HEK293 (cell line): ENCODE data around the gene OPCML.

Experiments used
- ZNF174 ChIP-seq: fragments of 450-650 bp; formaldehyde crosslinking; IDR thresholded peaks from 2 replicates; pipeline ENCODE4 v1.5.0; 2017; ENCODE audit warnings: missing biosample characterization, mild to moderate bottlenecking, missing genetic modification characterization
- ZNF558 ChIP-seq: fragments of 450-650 bp; formaldehyde crosslinking; IDR thresholded peaks from 2 replicates; pipeline ENCODE4 v1.5.1; 2016; ENCODE audit warnings: missing biosample characterization, missing genetic modification characterization
- ZNF623 ChIP-seq: fragments of 450-650 bp; formaldehyde crosslinking; IDR thresholded peaks from 2 replicates; pipeline ENCODE4 v1.5.1; 2016; ENCODE audit warnings: missing biosample characterization, missing genetic modification characterization
- ZNF776 ChIP-seq: fragments of 450-650 bp; formaldehyde crosslinking; IDR thresholded peaks from 2 replicates; pipeline ENCODE4 v1.5.0; 2017; ENCODE audit warnings: missing biosample characterization, missing genetic modification characterization, borderline replicate concordance
- TF ChIP-seq, protein P1 (sequence below): fragments of 450-650 bp; formaldehyde crosslinking; IDR thresholded peaks from 2 replicates; pipeline ENCODE4 v1.5.1; 2016; ENCODE audit warnings: missing biosample characterization, missing genetic modification characterization
- TF ChIP-seq, protein P2 (sequence below): fragments of 450-650 bp; formaldehyde crosslinking; IDR thresholded peaks from 2 replicates; pipeline ENCODE4 v1.5.1; 2016; ENCODE audit warnings: missing biosample characterization, missing genetic modification characterization
- TF ChIP-seq, protein P3 (sequence below): fragments of 450-650 bp; formaldehyde crosslinking; IDR thresholded peaks from 2 replicates; pipeline ENCODE4 v1.5.1; 2017; ENCODE audit warnings: missing biosample characterization, missing genetic modification characterization
- TF ChIP-seq, protein P4 (sequence below): fragments of 450-650 bp; formaldehyde crosslinking; IDR thresholded peaks from 2 replicates; pipeline ENCODE4 v1.5.1; 2016; ENCODE audit warnings: missing biosample characterization, missing genetic modification characterization
- TF ChIP-seq, protein P5 (sequence below): fragments of 450-650 bp; formaldehyde crosslinking; IDR thresholded peaks from 2 replicates; pipeline ENCODE4 v1.5.1; 2016; ENCODE audit warnings: missing biosample characterization, missing genetic modification characterization
- TF ChIP-seq, protein P6 (sequence below): fragments of 450-650 bp; formaldehyde crosslinking; IDR thresholded peaks from 2 replicates; pipeline ENCODE4 v1.5.1; 2016; ENCODE audit warnings: missing biosample characterization, missing genetic modification characterization, low read depth

DNA sequence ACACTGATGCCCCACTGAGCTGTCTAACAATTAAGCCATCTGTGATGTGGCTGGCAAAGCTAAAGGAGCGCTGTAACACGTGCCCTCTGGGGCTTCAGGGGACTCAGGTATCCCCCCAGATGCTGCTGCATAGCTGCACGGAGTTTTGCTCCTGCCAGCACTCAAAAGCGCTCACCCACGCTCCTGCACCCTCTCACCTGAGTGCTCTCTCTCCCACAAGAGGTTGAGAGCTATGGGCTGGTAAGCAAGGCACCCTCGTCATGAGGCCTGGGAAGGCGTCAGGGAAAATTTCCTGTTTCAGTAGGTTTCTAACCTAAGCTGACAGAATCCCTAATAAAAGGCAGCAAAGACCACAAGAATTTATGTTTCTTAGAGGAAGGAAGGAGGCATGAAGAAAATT, 850.3 kb downstream of the OPCML start:
- TF ChIP-seq, protein P1, sequence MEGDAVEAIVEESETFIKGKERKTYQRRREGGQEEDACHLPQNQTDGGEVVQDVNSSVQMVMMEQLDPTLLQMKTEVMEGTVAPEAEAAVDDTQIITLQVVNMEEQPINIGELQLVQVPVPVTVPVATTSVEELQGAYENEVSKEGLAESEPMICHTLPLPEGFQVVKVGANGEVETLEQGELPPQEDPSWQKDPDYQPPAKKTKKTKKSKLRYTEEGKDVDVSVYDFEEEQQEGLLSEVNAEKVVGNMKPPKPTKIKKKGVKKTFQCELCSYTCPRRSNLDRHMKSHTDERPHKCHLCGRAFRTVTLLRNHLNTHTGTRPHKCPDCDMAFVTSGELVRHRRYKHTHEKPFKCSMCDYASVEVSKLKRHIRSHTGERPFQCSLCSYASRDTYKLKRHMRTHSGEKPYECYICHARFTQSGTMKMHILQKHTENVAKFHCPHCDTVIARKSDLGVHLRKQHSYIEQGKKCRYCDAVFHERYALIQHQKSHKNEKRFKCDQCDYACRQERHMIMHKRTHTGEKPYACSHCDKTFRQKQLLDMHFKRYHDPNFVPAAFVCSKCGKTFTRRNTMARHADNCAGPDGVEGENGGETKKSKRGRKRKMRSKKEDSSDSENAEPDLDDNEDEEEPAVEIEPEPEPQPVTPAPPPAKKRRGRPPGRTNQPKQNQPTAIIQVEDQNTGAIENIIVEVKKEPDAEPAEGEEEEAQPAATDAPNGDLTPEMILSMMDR (tag by site-specific recombination): no peak
- TF ChIP-seq, protein P2, sequence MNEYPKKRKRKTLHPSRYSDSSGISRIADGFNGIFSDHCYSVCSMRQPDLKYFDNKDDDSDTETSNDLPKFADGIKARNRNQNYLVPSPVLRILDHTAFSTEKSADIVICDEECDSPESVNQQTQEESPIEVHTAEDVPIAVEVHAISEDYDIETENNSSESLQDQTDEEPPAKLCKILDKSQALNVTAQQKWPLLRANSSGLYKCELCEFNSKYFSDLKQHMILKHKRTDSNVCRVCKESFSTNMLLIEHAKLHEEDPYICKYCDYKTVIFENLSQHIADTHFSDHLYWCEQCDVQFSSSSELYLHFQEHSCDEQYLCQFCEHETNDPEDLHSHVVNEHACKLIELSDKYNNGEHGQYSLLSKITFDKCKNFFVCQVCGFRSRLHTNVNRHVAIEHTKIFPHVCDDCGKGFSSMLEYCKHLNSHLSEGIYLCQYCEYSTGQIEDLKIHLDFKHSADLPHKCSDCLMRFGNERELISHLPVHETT (tag by site-specific recombination): no peak
- no peak for TF ChIP-seq ZNF174 (tag by site-specific recombination)
- TF ChIP-seq, protein P3, sequence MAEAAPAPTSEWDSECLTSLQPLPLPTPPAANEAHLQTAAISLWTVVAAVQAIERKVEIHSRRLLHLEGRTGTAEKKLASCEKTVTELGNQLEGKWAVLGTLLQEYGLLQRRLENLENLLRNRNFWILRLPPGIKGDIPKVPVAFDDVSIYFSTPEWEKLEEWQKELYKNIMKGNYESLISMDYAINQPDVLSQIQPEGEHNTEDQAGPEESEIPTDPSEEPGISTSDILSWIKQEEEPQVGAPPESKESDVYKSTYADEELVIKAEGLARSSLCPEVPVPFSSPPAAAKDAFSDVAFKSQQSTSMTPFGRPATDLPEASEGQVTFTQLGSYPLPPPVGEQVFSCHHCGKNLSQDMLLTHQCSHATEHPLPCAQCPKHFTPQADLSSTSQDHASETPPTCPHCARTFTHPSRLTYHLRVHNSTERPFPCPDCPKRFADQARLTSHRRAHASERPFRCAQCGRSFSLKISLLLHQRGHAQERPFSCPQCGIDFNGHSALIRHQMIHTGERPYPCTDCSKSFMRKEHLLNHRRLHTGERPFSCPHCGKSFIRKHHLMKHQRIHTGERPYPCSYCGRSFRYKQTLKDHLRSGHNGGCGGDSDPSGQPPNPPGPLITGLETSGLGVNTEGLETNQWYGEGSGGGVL (tag by site-specific recombination): no peak
- TF ChIP-seq ZNF558 (tag by site-specific recombination): no peak
- TF ChIP-seq ZNF623 (tag by site-specific recombination): no peak
- TF ChIP-seq, protein P4, sequence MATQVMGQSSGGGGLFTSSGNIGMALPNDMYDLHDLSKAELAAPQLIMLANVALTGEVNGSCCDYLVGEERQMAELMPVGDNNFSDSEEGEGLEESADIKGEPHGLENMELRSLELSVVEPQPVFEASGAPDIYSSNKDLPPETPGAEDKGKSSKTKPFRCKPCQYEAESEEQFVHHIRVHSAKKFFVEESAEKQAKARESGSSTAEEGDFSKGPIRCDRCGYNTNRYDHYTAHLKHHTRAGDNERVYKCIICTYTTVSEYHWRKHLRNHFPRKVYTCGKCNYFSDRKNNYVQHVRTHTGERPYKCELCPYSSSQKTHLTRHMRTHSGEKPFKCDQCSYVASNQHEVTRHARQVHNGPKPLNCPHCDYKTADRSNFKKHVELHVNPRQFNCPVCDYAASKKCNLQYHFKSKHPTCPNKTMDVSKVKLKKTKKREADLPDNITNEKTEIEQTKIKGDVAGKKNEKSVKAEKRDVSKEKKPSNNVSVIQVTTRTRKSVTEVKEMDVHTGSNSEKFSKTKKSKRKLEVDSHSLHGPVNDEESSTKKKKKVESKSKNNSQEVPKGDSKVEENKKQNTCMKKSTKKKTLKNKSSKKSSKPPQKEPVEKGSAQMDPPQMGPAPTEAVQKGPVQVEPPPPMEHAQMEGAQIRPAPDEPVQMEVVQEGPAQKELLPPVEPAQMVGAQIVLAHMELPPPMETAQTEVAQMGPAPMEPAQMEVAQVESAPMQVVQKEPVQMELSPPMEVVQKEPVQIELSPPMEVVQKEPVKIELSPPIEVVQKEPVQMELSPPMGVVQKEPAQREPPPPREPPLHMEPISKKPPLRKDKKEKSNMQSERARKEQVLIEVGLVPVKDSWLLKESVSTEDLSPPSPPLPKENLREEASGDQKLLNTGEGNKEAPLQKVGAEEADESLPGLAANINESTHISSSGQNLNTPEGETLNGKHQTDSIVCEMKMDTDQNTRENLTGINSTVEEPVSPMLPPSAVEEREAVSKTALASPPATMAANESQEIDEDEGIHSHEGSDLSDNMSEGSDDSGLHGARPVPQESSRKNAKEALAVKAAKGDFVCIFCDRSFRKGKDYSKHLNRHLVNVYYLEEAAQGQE (tag by site-specific recombination): no peak
- TF ChIP-seq, protein P5, sequence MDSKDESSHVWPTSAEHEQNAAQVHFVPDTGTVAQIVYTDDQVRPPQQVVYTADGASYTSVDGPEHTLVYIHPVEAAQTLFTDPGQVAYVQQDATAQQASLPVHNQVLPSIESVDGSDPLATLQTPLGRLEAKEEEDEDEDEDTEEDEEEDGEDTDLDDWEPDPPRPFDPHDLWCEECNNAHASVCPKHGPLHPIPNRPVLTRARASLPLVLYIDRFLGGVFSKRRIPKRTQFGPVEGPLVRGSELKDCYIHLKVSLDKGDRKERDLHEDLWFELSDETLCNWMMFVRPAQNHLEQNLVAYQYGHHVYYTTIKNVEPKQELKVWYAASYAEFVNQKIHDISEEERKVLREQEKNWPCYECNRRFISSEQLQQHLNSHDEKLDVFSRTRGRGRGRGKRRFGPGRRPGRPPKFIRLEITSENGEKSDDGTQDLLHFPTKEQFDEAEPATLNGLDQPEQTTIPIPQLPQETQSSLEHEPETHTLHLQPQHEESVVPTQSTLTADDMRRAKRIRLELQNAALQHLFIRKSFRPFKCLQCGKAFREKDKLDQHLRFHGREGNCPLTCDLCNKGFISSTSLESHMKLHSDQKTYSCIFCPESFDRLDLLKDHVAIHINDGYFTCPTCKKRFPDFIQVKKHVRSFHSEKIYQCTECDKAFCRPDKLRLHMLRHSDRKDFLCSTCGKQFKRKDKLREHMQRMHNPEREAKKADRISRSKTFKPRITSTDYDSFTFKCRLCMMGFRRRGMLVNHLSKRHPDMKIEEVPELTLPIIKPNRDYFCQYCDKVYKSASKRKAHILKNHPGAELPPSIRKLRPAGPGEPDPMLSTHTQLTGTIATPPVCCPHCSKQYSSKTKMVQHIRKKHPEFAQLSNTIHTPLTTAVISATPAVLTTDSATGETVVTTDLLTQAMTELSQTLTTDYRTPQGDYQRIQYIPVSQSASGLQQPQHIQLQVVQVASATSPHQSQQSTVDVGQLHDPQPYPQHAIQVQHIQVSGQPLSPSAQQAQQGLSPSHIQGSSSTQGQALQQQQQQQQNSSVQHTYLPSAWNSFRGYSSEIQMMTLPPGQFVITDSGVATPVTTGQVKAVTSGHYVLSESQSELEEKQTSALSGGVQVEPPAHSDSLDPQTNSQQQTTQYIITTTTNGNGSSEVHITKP (tag by site-specific recombination): no peak
- no peak for TF ChIP-seq ZNF776 (tag by site-specific recombination)
- TF ChIP-seq, protein P6, sequence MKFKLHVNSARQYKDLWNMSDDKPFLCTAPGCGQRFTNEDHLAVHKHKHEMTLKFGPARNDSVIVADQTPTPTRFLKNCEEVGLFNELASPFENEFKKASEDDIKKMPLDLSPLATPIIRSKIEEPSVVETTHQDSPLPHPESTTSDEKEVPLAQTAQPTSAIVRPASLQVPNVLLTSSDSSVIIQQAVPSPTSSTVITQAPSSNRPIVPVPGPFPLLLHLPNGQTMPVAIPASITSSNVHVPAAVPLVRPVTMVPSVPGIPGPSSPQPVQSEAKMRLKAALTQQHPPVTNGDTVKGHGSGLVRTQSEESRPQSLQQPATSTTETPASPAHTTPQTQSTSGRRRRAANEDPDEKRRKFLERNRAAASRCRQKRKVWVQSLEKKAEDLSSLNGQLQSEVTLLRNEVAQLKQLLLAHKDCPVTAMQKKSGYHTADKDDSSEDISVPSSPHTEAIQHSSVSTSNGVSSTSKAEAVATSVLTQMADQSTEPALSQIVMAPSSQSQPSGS (tag by site-specific recombination): no peak
